ENCODE measurements around the gene FMN1.
A peak's percentile ranks its signal among the peaks of the same experiment; 100 is the strongest.

The FMN1 gene

GRCh38 chr15:32802286-32802936 is 392.1 kb downstream of the FMN1 start:
- DNase-seq, result no peak

GRCh38 chr15:32799936-32800535 is 394.5 kb downstream of the FMN1 start:
- DNase-seq, result no peak

DNA sequence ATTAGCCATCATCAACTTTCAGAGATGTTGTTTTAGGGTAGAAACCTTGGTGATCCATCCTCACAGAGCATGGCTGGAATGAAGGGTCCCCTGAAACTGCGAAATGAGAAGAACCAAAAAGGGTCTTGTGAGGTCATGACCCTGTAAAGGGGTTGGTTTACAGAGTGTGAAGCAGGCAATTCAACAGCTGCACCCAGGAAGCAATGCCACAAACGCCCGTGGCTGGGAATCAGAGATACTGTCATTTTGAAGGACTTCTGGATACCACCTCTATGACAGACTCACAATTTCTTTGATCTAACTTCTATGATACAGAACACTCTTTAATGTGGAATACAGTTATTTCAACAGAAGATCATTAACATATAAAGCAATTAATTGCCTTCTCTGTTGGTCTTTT is 397.7 kb downstream of the FMN1 start:
- no peak for DNase-seq

DNA sequence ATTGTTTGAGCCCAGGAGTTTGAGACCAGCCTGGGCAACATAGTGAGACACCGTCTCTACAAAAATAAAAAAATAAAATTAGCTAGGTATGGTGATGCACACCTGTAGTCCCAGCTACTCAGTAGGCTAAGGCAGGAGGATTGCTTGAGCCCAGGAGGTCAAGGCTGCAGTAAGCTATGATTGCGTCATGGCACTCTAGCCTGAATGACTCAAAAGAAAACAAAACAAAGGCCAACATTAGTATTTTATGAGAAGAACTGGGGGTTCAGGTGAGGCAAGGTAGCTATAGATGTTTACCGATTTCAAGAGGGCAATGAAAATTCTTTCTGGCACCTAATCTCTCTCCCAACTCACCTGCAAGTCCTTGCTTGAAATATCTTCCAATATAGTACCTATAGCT is 399.5 kb downstream of the FMN1 start:
- DNase-seq, result no peak

GRCh38 chr15:32792436-32792835 is 402.1 kb downstream of the FMN1 start:
- DNase-seq, result no peak

DNA sequence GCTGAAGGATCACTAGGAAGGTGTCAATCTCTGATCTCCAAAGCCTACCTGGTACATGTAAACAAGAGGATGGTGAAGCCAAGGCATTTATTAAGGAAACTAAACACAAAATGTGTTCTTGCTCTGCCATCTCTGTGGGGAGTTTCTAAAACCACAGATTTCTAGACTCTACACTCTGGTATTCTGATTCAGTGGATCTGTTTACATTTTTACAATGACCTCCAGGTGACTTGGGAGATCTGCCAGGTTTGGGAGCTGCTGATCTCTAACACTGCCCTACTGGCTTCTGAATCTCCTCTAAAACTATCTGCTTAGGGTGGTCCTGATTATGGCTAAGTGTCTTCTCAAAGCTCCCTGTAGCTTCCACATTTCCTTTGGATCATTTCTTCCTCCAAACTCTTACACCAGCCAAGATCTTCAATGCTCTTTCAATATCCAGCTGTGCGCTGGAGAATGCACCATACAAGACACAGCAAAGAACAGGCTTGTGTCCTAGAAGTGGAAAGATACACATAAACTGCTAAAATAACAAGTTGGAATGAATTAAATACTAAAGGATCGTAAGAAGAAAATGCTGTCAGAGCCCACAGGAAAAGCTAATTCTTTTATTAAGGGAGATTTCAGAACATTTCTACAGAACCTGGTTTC is 404.0 kb downstream of the FMN1 start:
- no peak for DNase-seq

DNA sequence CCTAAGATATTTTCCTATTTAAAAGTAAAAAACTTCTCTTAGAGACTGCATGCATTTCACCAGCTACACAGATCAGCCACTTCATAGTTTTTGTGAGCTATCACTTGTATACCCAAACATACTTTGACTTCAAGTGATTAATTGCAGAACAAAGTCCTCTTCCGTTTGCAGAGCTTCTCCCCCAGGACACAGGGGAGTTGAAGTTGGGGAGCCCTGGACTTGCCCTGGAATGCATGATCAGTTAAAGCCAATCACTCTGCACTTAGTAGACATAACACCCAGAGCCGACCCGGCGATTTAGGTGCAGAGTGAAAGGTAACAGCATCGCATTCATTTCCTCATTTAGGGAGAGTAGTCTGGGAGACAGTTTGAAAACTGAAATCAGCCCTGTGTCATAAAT is 406.6 kb downstream of the FMN1 start:
- DNase-seq, result no peak

DNA sequence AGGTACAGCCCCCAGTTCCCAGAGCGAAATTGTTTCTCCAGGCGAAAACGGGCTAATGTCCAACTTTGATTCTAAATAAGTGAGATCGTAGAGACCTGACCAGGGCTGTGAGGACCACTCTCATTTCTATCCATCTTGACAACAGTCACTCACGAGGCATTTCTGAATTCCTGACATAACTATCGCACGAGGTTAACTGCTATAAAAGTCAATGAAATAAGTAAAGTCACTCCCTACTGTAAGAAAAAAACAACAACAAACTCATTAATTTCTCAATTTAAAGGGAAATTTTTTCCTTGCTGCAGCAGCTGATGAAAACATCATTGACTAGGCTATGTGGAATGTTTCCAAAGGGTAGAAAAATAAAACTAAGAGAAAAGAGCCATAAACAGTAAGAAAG is 407.6 kb downstream of the FMN1 start:
- no peak for DNase-seq

DNA sequence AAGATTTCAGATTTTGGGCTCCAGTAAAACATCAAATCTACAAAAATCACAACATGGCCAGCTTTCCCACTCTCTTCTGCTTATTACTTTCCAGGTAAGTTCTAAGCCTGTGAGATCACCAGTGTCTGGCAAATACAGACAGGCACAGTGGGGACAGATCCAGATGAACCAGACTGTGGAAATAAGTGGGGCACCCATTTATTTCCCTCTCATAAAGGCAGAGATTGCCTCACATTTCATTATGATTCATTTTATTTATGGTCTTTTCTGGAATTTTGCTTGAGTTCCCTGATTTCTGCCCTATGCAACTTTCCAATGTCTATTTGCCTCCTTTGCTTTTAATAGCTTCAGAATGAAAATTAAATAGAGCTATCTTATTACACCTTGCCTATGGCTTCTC is 409.9 kb downstream of the FMN1 start:
- no peak for DNase-seq

DNA sequence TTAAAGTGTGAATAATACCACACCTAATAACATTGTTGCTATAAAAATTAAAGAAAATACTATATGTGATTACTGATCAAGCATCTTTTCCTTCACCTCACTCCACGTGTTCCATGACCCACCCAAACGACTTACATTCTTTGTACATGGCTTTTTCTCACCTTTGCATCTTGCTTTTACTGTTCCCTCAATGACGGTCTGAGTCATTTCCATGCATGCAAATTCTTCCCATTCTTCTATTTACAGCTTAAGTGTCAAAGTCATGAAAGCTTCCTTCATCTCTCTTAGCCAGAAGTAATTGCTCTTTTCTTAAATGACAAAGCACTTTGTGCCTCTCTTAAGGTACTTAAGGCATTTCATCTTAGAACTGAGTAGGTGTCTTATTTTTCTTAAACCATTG is 412.7 kb downstream of the FMN1 start:
- no peak for DNase-seq

- DNase-seq, result no peak
These were observed 415.9 kb downstream of the FMN1 start for GRCh38 chr15:32778391-32779176.

DNA sequence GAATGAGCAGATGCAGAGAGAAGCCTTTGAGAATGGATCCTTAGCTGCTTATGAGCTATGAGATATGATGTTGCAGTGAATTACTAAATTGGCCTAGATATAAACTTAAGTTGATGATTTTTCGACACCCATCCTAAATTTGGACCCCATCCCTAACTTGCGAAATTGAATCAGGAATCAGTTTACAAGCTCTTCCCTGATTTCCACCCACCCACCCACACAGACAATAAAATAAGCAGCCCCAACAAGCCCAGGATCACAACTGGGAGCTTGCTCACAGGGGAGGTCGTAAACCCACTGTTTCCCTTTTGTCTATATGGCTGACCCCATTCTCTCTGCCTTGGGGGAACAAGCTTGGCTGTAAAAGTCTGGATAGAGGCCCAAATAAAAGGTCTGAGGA is 419.4 kb downstream of the FMN1 start:
- no peak for DNase-seq

DNA sequence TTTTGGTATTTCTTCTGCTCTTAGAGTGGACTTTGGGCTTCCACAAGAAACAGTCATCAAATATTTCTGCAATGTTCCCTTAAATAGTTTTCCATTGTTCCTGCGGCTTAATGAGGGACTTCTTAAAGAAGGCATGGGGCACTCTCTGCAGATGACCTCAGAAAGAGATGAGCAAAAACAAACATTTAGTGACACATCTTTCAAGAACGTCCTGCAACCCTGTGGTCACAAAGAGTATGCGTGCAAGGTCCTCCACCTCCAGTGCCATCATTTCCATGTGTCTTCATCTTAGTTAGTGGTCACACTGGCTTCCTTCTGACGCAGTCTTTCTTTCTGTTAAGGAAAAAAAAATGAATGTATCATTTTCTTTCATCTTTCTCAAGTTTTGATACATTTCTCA is 420.5 kb downstream of the FMN1 start:
- no peak for DNase-seq

- no peak for DNase-seq
These were observed 427.3 kb downstream of the FMN1 start for GRCh38 chr15:32767236-32767635.

DNA sequence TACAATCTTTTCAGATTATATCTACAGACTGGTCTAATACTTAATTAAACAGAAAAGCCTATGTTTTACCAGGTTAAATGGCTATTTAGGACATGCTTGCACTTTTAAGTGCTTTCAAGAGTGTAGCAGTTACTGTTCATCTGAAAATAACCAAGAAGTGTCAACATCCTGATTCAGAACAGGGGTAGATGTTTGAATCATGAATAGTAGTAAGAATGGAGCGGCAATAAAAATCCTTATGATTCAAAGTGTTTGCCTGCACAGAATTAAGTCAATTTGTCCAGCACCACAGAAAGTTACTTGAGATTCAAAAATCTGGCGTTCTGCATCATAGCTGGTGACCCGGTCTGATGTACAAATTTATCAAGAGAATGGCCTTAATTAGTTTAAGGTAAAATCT is 428.4 kb downstream of the FMN1 start:
- DNase-seq, result no peak

GRCh38 chr15:32765236-32765635 is 429.3 kb downstream of the FMN1 start:
- no peak for DNase-seq

GRCh38 chr15:32763295-32763694 is 431.2 kb downstream of the FMN1 start:
- no peak for DNase-seq

- no peak for DNase-seq
These were observed 437.1 kb downstream of the FMN1 start for GRCh38 chr15:32757426-32757825.

DNA sequence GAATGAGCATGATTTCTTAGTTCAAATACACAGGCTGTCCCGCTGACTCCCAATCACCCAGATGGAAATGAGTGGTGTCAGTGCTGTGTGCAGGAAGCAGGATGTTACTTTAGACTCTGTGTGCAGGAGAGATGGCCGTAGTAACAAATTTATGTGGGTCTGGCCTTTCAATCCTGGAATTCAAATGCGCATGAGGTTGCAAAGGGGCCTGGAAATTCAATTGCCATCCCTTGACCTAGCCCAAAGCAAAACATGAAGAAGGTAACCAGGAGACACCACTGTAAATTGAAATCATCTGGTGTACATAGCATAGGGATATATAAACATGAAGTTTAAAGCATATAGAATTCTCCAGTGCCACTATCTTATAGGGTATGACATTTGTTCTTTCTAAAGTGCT is 443.5 kb downstream of the FMN1 start:
- DNase-seq, result no peak

GRCh38 chr15:32747921-32748342 is 446.6 kb downstream of the FMN1 start:
- DNase-seq, result peak; percentile 10

DNA sequence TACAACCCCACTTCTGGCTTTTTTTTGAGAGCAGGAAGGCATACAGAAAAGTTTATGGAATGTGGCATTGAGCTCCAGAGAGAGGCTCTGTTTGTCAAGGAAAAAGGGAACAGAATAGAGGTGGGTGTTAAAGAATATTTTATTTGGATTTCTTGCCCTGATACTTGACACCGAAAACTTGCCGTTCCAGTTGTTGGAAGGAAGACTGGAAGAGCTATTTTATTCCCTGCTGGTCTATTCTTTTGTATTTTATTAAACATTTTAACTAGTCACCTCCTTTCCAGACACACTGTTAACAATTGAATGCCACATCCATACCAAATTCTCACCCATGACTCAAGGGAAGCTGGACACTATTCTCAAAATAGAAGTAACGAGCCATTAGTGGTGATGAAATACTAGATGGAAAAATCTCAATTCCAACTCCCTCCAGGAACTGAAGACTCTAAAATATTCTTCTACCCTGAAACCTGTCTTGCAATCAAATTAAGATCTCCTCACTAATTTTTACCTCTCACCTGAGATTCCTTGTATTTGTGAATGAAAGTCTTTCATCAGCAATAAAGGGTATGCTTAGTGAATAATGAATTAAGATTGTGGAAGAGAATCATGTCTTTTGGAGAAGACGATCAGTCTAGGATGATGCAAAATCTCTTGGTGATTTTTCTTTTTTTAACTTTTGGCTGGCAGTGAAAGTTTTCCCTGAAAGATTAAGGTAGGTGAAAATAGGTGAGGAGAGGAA is 448.2 kb downstream of the FMN1 start:
- no peak for DNase-seq

DNA sequence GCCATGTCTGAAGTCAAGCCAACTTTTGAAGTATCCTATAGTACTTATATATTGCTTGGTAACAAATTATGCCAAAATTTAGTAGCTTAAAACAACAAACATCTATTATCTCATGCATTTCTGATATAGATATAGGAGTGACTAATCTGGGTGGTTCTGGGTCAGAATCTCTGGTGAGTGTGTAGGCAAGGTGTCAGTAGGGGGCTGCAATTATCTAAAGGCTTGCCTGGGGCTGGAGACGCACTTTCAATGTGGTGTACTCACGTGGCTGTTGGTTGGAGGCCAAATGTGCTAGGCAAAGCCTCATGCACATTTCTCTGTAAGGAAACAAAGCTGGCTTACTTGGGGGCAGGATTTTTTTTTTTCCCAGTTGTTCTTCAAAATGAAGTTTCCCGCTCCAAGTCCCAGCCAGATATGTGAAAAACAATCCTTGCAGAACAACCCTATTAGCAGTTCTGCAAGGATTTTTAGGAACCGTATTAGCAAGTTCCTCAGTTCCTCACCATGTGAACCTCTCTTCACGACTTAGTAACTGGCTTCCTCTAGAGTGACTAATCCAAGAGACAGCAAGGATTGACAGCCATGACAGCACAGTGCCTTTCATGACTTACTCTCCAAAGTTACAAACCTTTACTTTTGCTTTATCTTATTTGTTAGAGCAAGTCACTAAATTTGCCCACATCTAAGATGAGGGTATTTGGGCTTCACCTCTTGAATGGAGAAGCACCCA is 450.9 kb downstream of the FMN1 start:
- no peak for DNase-seq

All from NCI-H524 treated with DMSO at 0.1 percent for 48 hours (cell line).